ENCODE data around the gene TBXAS1. TPM values are rescaled to one million over a fixed set of nuclear protein-coding genes. Genes with fewer than 3 reads are reported as not detected.

TBXAS1 gene
- total RNA-seq, 1 donor from 2014 or later: 3.4 TPM

GRCh38 chr7:140051820-140052219 is 222.8 kb downstream of the TBXAS1 start:
- DNase-seq: no peak

GRCh38 chr7:140053812-140054539 is 224.9 kb downstream of the TBXAS1 start:
- no peak for DNase-seq

GRCh38 chr7:140054751-140055150 is 225.7 kb downstream of the TBXAS1 start:
- DNase-seq: no peak

GRCh38 chr7:140055833-140056232 is 226.8 kb downstream of the TBXAS1 start:
- no peak for DNase-seq

- no peak for DNase-seq
Measured at GRCh38 chr7:140056431-140057142, 227.5 kb downstream of the TBXAS1 start.

- no peak for DNase-seq
Measured at GRCh38 chr7:140057143-140057535, 228.1 kb downstream of the TBXAS1 start.

GRCh38 chr7:140058517-140058916 is 229.5 kb downstream of the TBXAS1 start:
- DNase-seq: no peak

GRCh38 chr7:140059273-140060242 is 230.5 kb downstream of the TBXAS1 start:
- DNase-seq: no peak

GRCh38 chr7:140060243-140060630 is 231.2 kb downstream of the TBXAS1 start:
- DNase-seq: no peak

GRCh38 chr7:140060788-140061606 is 231.9 kb downstream of the TBXAS1 start:
- DNase-seq: no peak

GRCh38 chr7:140061607-140061930 is 232.5 kb downstream of the TBXAS1 start:
- no peak for DNase-seq

GRCh38 chr7:140062118-140062527 is 233.1 kb downstream of the TBXAS1 start:
- DNase-seq: no peak

GRCh38 chr7:140062528-140063299 is 233.7 kb downstream of the TBXAS1 start, which contains the start of gene PARP12:
TSS of gene PARP12 (minus strand) at chr7:140062951. CDS start at chr7:140062847, 104 bp downstream.
- peak; percentile 28 for DNase-seq

GRCh38 chr7:140067052-140067451 is 238.0 kb downstream of the TBXAS1 start:
- DNase-seq: no peak

- DNase-seq: no peak
Measured at GRCh38 chr7:140068033-140068432, 239.0 kb downstream of the TBXAS1 start.

- no peak for DNase-seq
Measured at GRCh38 chr7:140069298-140069949, 240.4 kb downstream of the TBXAS1 start.
